Subcutaneous adipose tissue (tissue), 4 donors: ENCODE measurements around the gene CBX7. TPM values are rescaled to one million over a fixed set of nuclear protein-coding genes. Genes with fewer than 3 reads are reported as not detected.

ENCODE experiments used
- CTCF ChIP-seq: fragments of 450-650 bp; IDR thresholded peaks from one replicate; pipeline ENCODE4 v1.5.1; 2016; ENCODE audit warnings: low read depth, mild to moderate bottlenecking, control low read depth, antibody characterized with exemption, moderate library complexity
- small RNA-seq: library from RNA; depleted of rRNA; stranded (forward); fragments of <200 nt; gene quantifications from one replicate; pipeline ENCODE3, GENCODE V24; 2016
- total RNA-seq, 4 donors: library from RNA; depleted of rRNA; stranded (reverse); fragments of >200 nt; gene quantifications; one replicate each; pipeline ENCODE4 v1.1.0, GENCODE V29; 2016

CBX7 gene
- total RNA-seq, 4 donors from 2014 or later: 37.4 to 74.2 (median 50.7) TPM

GRCh38 chr22:39083212-39084165 is 69.0 kb downstream of the CBX7 start:
- TF ChIP-seq CTCF: no peak

- no peak for TF ChIP-seq CTCF
These were observed 70.9 kb downstream of the CBX7 start for GRCh38 chr22:39081598-39081997.

GRCh38 chr22:39081016-39081415 is 71.5 kb downstream of the CBX7 start:
- TF ChIP-seq CTCF: no peak

Small RNA genes within 50 kb of the gene (small RNA-seq; reads per million reads assigned to genes)
- not detected for gene COX5BP7

Other genes starting within 250 kb of the CBX7 start
- under 1 TPM in 3 of 4 donors, not detected in 1; 0.51 to 0.75 (median 0.65) TPM for gene APOBEC3A, start 195.1 kb downstream of the CBX7 start, total RNA-seq
- 1 to 10 TPM in 2 of 4 donors, not detected in 2; 1.3 to 1.7 TPM for gene APOBEC3B, start 170.3 kb downstream of the CBX7 start, total RNA-seq
- gene APOBEC3C, start 138.4 kb downstream of the CBX7 start, total RNA-seq: 10 to 100 TPM in 2 of 4 donors, 1 to 10 TPM in 2; 6.6 to 11.2 (median 8.6) TPM
- 1 to 10 TPM in 2 of 4 donors, under 1 TPM in 2; 0.44 to 3.6 (median 1.5) TPM for gene APOBEC3D, start 131.6 kb downstream of the CBX7 start, total RNA-seq
- gene APOBEC3F, start 111.8 kb downstream of the CBX7 start, total RNA-seq: 1 to 10 TPM; 1.8 to 3.9 (median 2.7) TPM
- 10 to 100 TPM in 1 of 4 donors, 1 to 10 TPM in 3; 2.6 to 16.1 (median 8.9) TPM for gene APOBEC3G, start 75.4 kb downstream of the CBX7 start, total RNA-seq
- gene APOBEC3H, start 55.4 kb downstream of the CBX7 start, total RNA-seq: not detected
- 10 to 100 TPM in 2 of 4 donors, 1 to 10 TPM in 2; 5.8 to 41.3 (median 8.4) TPM for gene PDGFB, start 92.3 kb upstream of the CBX7 start, total RNA-seq
- gene RPL3, start 166.9 kb upstream of the CBX7 start, total RNA-seq: 1,000 to 10,000 TPM; 1,287 to 1,894 (median 1,495) TPM
- 10 to 100 TPM in 1 of 4 donors, 1 to 10 TPM in 3; 2.6 to 15.3 (median 3.7) TPM for gene SYNGR1, start 197.3 kb upstream of the CBX7 start, total RNA-seq
- gene TAB1, start 247.1 kb upstream of the CBX7 start, total RNA-seq: 10 to 100 TPM; 11.7 to 28.6 (median 16.0) TPM